Measurements from ENCODE around the gene TPH1. TPM values are rescaled to one million over a fixed set of nuclear protein-coding genes. Genes with fewer than 3 reads are reported as not detected.

Gene TPH1
- polyA plus RNA-seq (2013, experiment 1 of 2): 0.03 TPM
- polyA plus RNA-seq (2013, experiment 2 of 2): 0.03 TPM

GRCh38 chr11:18046116-18046777, at the start of gene TPH1:
TPH1 (minus strand) TSS chr11:18046269; CDS start chr11:18040762, 5,507 bp downstream.
- 16% methylated on average over 20 of the region's 36 CpGs for WGBS
- no peaks in the 10 kb centered on the region for H3K9me3 ChIP-seq (ENCODE audit: control insufficient read depth, low read length)

GRCh38 chr11:18093959-18094358, 47.9 kb upstream of the TPH1 start:
- no peak overlapping the region for H3K4me3 ChIP-seq (ENCODE audit: insufficient read depth in 1 of 2, low read depth in 1 of 2, low read length in 2 of 2)
- H3K36me3 ChIP-seq (ENCODE audit: control insufficient read depth in 1 of 2, insufficient read depth in 2 of 2, low read depth in 1 of 2, low read length in 2 of 2): peaks cover 11 to 63% of the 10 kb centered on the region in 2 experiments
- no peak overlapping the region for H3K23ac ChIP-seq (ENCODE audit: low read length in 2 of 2)
- no peak overlapping the region for H3K18ac ChIP-seq (ENCODE audit: low read depth in 1 of 2, low read length in 2 of 2)
- peaks cover 38% of the 10 kb centered on the region for H3K79me1 ChIP-seq (replicated peaks; ENCODE audit: low read length, poor library complexity, severe bottlenecking)
- H3K9me3 ChIP-seq (ENCODE audit: control insufficient read depth, low read length): no peaks in the 10 kb centered on the region
- no peak overlapping the region for H3K27ac ChIP-seq (ENCODE audit: low read length, poor library complexity, severe bottlenecking)
- no peak overlapping the region for H3K4me2 ChIP-seq (ENCODE audit: low read length, poor library complexity, severe bottlenecking)
- no peak overlapping the region for H4K8ac ChIP-seq (ENCODE audit: low read length)
- no peak overlapping the region for H2AFZ ChIP-seq (ENCODE audit: low read depth, low read length)
- H2BK120ac ChIP-seq (ENCODE audit: low read depth, low read length): no peak overlapping the region
- H3K4me1 ChIP-seq (ENCODE audit: control insufficient read depth, insufficient read depth, low read depth, low read length): no peaks in the 10 kb centered on the region
- no peak overlapping the region for H2BK12ac ChIP-seq (ENCODE audit: low read length in 2 of 2)
- H2BK5ac ChIP-seq (ENCODE audit: low read depth, low read length, poor library complexity, severe bottlenecking): no peak overlapping the region
- DNase-seq: no peak
- no peak overlapping the region for H3K9ac ChIP-seq (ENCODE audit: low read length)
- no peak overlapping the region for H4K91ac ChIP-seq (ENCODE audit: low read length)
- H3K14ac ChIP-seq (ENCODE audit: low read length in 2 of 2): no peak overlapping the region
- H2AK5ac ChIP-seq (ENCODE audit: low read length, severe bottlenecking): no peak overlapping the region
- no peaks in the 10 kb centered on the region for H3K27me3 ChIP-seq (ENCODE audit: control insufficient read depth in 1 of 2, insufficient read depth in 1 of 2, low read length in 2 of 2)
- H3K4ac ChIP-seq (ENCODE audit: low read depth in 1 of 2, low read length in 2 of 2): no peak overlapping the region
- no peak overlapping the region for H2BK15ac ChIP-seq (ENCODE audit: low read depth, poor library complexity, severe bottlenecking)

More at GRCh38 chr11:18046116-18046777, at the start of gene TPH1:
- Histone ChIP-seq H4K8ac (ENCODE audit: low read length) (no peak within 1 kb of the TSS), H4K91ac (ENCODE audit: low read length) (no peak within 1 kb of the TSS), H2BK15ac (ENCODE audit: low read depth, poor library complexity, severe bottlenecking) (no peak within 1 kb of the TSS), H3K27me3 (ENCODE audit: control insufficient read depth in 1 of 2, insufficient read depth in 1 of 2, low read length in 2 of 2) (peaks cover 21 to 32% of the 10 kb centered on the region in 2 experiments), H3K4ac (ENCODE audit: low read depth in 1 of 2, low read length in 2 of 2) (no peak within 1 kb of the TSS), H3K9ac (ENCODE audit: low read length) (no peak within 1 kb of the TSS), H3K36me3 (ENCODE audit: control insufficient read depth in 1 of 2, insufficient read depth in 2 of 2, low read depth in 1 of 2, low read length in 2 of 2) (no peaks in the 10 kb centered on the region), H2BK120ac (ENCODE audit: low read depth, low read length) (no peak within 1 kb of the TSS), H2BK12ac (ENCODE audit: low read length in 2 of 2) (no peak within 1 kb of the TSS), H2AFZ (ENCODE audit: low read depth, low read length) (no peak within 1 kb of the TSS), H3K4me1 (ENCODE audit: control insufficient read depth, insufficient read depth, low read depth, low read length) (peaks cover 3% of the 10 kb centered on the region), H2AK5ac (ENCODE audit: low read length, severe bottlenecking) (no peak within 1 kb of the TSS), H3K27ac (ENCODE audit: low read length, poor library complexity, severe bottlenecking) (no peak within 1 kb of the TSS), H3K4me3 (ENCODE audit: insufficient read depth in 1 of 2, low read depth in 1 of 2, low read length in 2 of 2) (peak within 1 kb of the TSS in 1 of 2 experiments; percentile 57), H3K4me2 (ENCODE audit: low read length, poor library complexity, severe bottlenecking) (peak within 1 kb of the TSS; percentile 38), H3K18ac (ENCODE audit: low read depth in 1 of 2, low read length in 2 of 2) (no peak within 1 kb of the TSS), H3K14ac (ENCODE audit: low read length in 2 of 2) (no peak within 1 kb of the TSS), H3K23ac (ENCODE audit: low read length in 2 of 2) (peak within 1 kb of the TSS in 1 of 2 experiments; percentile 15), H2BK5ac (ENCODE audit: low read depth, low read length, poor library complexity, severe bottlenecking) (no peak within 1 kb of the TSS), H3K79me1 (replicated peaks; ENCODE audit: low read length, poor library complexity, severe bottlenecking) (no peaks in the 10 kb centered on the region)
- peak; percentile 26 for DNase-seq

- no peaks in the 10 kb centered on the region for H3K27me3 ChIP-seq (ENCODE audit: control insufficient read depth in 1 of 2, insufficient read depth in 1 of 2, low read length in 2 of 2)
- no peak overlapping the region for H2BK5ac ChIP-seq (ENCODE audit: low read depth, low read length, poor library complexity, severe bottlenecking)
- H3K14ac ChIP-seq (ENCODE audit: low read length in 2 of 2): no peak overlapping the region
- peaks cover 11 to 85% of the 10 kb centered on the region in 2 experiments for H3K36me3 ChIP-seq (ENCODE audit: control insufficient read depth in 1 of 2, insufficient read depth in 2 of 2, low read depth in 1 of 2, low read length in 2 of 2)
- H2BK12ac ChIP-seq (ENCODE audit: low read length in 2 of 2): no peak overlapping the region
- WGBS: 96% methylated on average over 2 of the region's 2 CpGs
- H3K79me1 ChIP-seq (replicated peaks; ENCODE audit: low read length, poor library complexity, severe bottlenecking): peaks cover 25% of the 10 kb centered on the region
- no peaks in the 10 kb centered on the region for H3K9me3 ChIP-seq (ENCODE audit: control insufficient read depth, low read length)
- H2BK120ac ChIP-seq (ENCODE audit: low read depth, low read length): no peak overlapping the region
- no peak overlapping the region for H2AFZ ChIP-seq (ENCODE audit: low read depth, low read length)
- H3K4me2 ChIP-seq (ENCODE audit: low read length, poor library complexity, severe bottlenecking): no peak overlapping the region
- no peak overlapping the region for H3K4ac ChIP-seq (ENCODE audit: low read depth in 1 of 2, low read length in 2 of 2)
- H3K4me3 ChIP-seq (ENCODE audit: insufficient read depth in 1 of 2, low read depth in 1 of 2, low read length in 2 of 2): no peak overlapping the region
- H3K9ac ChIP-seq (ENCODE audit: low read length): no peak overlapping the region
- no peak overlapping the region for H2BK15ac ChIP-seq (ENCODE audit: low read depth, poor library complexity, severe bottlenecking)
- H3K4me1 ChIP-seq (ENCODE audit: control insufficient read depth, insufficient read depth, low read depth, low read length): no peaks in the 10 kb centered on the region
- H3K18ac ChIP-seq (ENCODE audit: low read depth in 1 of 2, low read length in 2 of 2): no peak overlapping the region
- H2AK5ac ChIP-seq (ENCODE audit: low read length, severe bottlenecking): no peak overlapping the region
- H3K27ac ChIP-seq (ENCODE audit: low read length, poor library complexity, severe bottlenecking): no peak overlapping the region
- H4K91ac ChIP-seq (ENCODE audit: low read length): no peak overlapping the region
- no peak for DNase-seq
- no peak overlapping the region for H3K23ac ChIP-seq (ENCODE audit: low read length in 2 of 2)
- H4K8ac ChIP-seq (ENCODE audit: low read length): no peak overlapping the region
These were observed 45.7 kb upstream of the TPH1 start for GRCh38 chr11:18091731-18092130.

- no peak for DNase-seq
- Histone ChIP-seq H3K79me1 (replicated peaks; ENCODE audit: low read length, poor library complexity, severe bottlenecking) (peaks cover 18% of the 10 kb centered on the region), H3K4me1 (ENCODE audit: control insufficient read depth, insufficient read depth, low read depth, low read length) (no peaks in the 10 kb centered on the region), H2BK120ac (ENCODE audit: low read depth, low read length) (no peak overlapping the region), H2BK12ac (ENCODE audit: low read length in 2 of 2) (no peak overlapping the region), H4K91ac (ENCODE audit: low read length) (no peak overlapping the region), H3K9ac (ENCODE audit: low read length) (no peak overlapping the region), H2AFZ (ENCODE audit: low read depth, low read length) (no peak overlapping the region), H3K4me2 (ENCODE audit: low read length, poor library complexity, severe bottlenecking) (no peak overlapping the region), H3K14ac (ENCODE audit: low read length in 2 of 2) (no peak overlapping the region), H3K4ac (ENCODE audit: low read depth in 1 of 2, low read length in 2 of 2) (no peak overlapping the region), H2BK5ac (ENCODE audit: low read depth, low read length, poor library complexity, severe bottlenecking) (no peak overlapping the region), H3K23ac (ENCODE audit: low read length in 2 of 2) (no peak overlapping the region), H3K9me3 (ENCODE audit: control insufficient read depth, low read length) (no peaks in the 10 kb centered on the region), H3K18ac (ENCODE audit: low read depth in 1 of 2, low read length in 2 of 2) (no peak overlapping the region), H3K36me3 (ENCODE audit: control insufficient read depth in 1 of 2, insufficient read depth in 2 of 2, low read depth in 1 of 2, low read length in 2 of 2) (peaks cover 12 to 79% of the 10 kb centered on the region in 2 experiments), H2BK15ac (ENCODE audit: low read depth, poor library complexity, severe bottlenecking) (no peak overlapping the region), H2AK5ac (ENCODE audit: low read length, severe bottlenecking) (no peak overlapping the region), H3K4me3 (ENCODE audit: insufficient read depth in 1 of 2, low read depth in 1 of 2, low read length in 2 of 2) (no peak overlapping the region), H3K27ac (ENCODE audit: low read length, poor library complexity, severe bottlenecking) (no peak overlapping the region), H4K8ac (ENCODE audit: low read length) (no peak overlapping the region), H3K27me3 (ENCODE audit: control insufficient read depth in 1 of 2, insufficient read depth in 1 of 2, low read length in 2 of 2) (no peaks in the 10 kb centered on the region)
- WGBS: 98% methylated on average over 1 of the region's 3 CpGs
These were observed 42.9 kb upstream of the TPH1 start for GRCh38 chr11:18088966-18089365.

Measured in mesenchymal stem cell (in vitro differentiated cells and primary cell).